H1 (cell line): ENCODE results near the gene RMND5B. TPM values are rescaled to one million over a fixed set of nuclear protein-coding genes. Genes with fewer than 3 reads are reported as not detected.

Experiments used
- CTCF ChIA-PET: fragments of 300-600 bp; sonication (Branson Sonifier 250); formaldehyde crosslinking; loops from one replicate; lab custom pipeline; 2021; ENCODE audit not compliant: partially characterized antibody; lab: Charles Lee
- POLR2A ChIA-PET: fragments of 300-600 bp; sonication (Branson Sonifier 250); formaldehyde crosslinking; loops from one replicate; lab custom pipeline; 2021; ENCODE audit warnings: inconsistent platforms; ENCODE audit not compliant: partially characterized antibody; lab: Charles Lee
- DNase-seq, 2 experiments: peaks; one replicate each; pipeline versions ENCODE4 v3.0.0 to v3.0.0-alpha.2; 2010 to 2022; ENCODE audit warnings: low spot score in 2 of 2, low read depth in 1 of 2, mixed read lengths in 1 of 2
- FAIRE-seq: peaks from 2 replicates; lab custom pipeline; 2011; peaks lifted over from hg19 to GRCh38; lab: Jason Lieb, UNC
- H2AFZ ChIP-seq: 2 replicates; pipeline ENCODE4 v1.8.1; 2012; ENCODE audit warnings: low read length, inconsistent platforms
- H2AK5ac ChIP-seq: 2 replicates; pipeline ENCODE4 v1.6.1; 2013; ENCODE audit warnings: low read depth, low read length
- H2BK120ac ChIP-seq: replicated peaks from 2 replicates; pipeline ENCODE3; 2013; ENCODE audit warnings: low read depth, low read length, inconsistent platforms
- H2BK12ac ChIP-seq: 2 replicates; pipeline ENCODE4 v1.6.1; 2013; ENCODE audit warnings: low read depth, low read length
- H2BK15ac ChIP-seq: 2 replicates; pipeline ENCODE4 v1.6.1; 2013; ENCODE audit warnings: low read length
- H2BK20ac ChIP-seq: 2 replicates; pipeline ENCODE4 v1.6.1; 2013; ENCODE audit warnings: low read length
- H2BK5ac ChIP-seq: 2 replicates; pipeline ENCODE4 v1.6.1; 2013; ENCODE audit warnings: low read depth, low read length
- H3K14ac ChIP-seq: 2 replicates; pipeline ENCODE4 v1.6.1; 2013; ENCODE audit warnings: inconsistent platforms; ENCODE audit not compliant: insufficient read length
- H3K18ac ChIP-seq: 2 replicates; pipeline ENCODE4 v1.6.1; 2013; ENCODE audit warnings: low read length; ENCODE audit errors: extremely low read depth
- H3K23ac ChIP-seq: 2 replicates; pipeline ENCODE4 v1.6.1; 2013; ENCODE audit warnings: inconsistent platforms; ENCODE audit not compliant: insufficient read length
- H3K23me2 ChIP-seq: 2 replicates; pipeline ENCODE4 v1.6.1; 2013; ENCODE audit warnings: low read depth, low read length
- H3K27ac ChIP-seq: 2 replicates; pipeline ENCODE4 v1.6.1; 2011; ENCODE audit warnings: low read depth, low read length, inconsistent platforms
- H3K27me3 ChIP-seq, 4 experiments: replicated peaks in 1 of 4; 1 replicate in 1 of 4; 2 replicates in 3 of 4; pipeline versions ENCODE4 v1.6.1 to v1.8.1; 2011 to 2013; ENCODE audit warnings: low read length in 3 of 4, mild to moderate bottlenecking in 3 of 4, inconsistent platforms in 2 of 4, mixed read lengths in 2 of 4, moderate library complexity in 1 of 4; ENCODE audit not compliant: control insufficient read depth in 3 of 4, insufficient read depth in 3 of 4; ENCODE audit errors: extremely low read depth in 1 of 4
- H3K36me3 ChIP-seq, 4 experiments: 2 replicates each; pipeline versions ENCODE4 v1.6.1 to v1.8.1; 2011 to 2013; ENCODE audit warnings: mild to moderate bottlenecking in 4 of 4, low read length in 3 of 4, moderate library complexity in 2 of 4, control low read depth in 1 of 4, inconsistent platforms in 1 of 4; ENCODE audit not compliant: insufficient read depth in 4 of 4, control insufficient read depth in 2 of 4
- H3K4ac ChIP-seq: replicated peaks from 2 replicates; pipeline ENCODE3; 2013; ENCODE audit warnings: low read length, low read depth, mixed read lengths, inconsistent platforms; ENCODE audit not compliant: insufficient read length
- H3K4me1 ChIP-seq, 4 experiments: replicated peaks in 1 of 4; 1 replicate in 1 of 4; 2 replicates in 3 of 4; pipeline versions ENCODE4 v1.6.1 to v1.8.1; 2011 to 2013; ENCODE audit warnings: low read length in 3 of 4, inconsistent platforms in 2 of 4, mixed read lengths in 1 of 4; ENCODE audit not compliant: insufficient read depth in 4 of 4, control insufficient read depth in 3 of 4
- H3K4me2 ChIP-seq, 2 experiments: 2 replicates each; pipeline versions ENCODE4 v1.6.1 to v1.8.1; 2011 to 2013; ENCODE audit warnings: low read depth in 2 of 2, low read length in 2 of 2, control low read depth in 1 of 2, inconsistent platforms in 1 of 2, mild to moderate bottlenecking in 1 of 2; ENCODE audit not compliant: insufficient read depth in 1 of 2
- H3K4me3 ChIP-seq, 4 experiments: fragments of 200-600, 300-600 bp in 1 of 4; sonication (generic), shearing (Covaris generic), sonication (Bioruptor Twin) in 1 of 4; 2 replicates each; pipeline versions ENCODE4 v1.5.1 to v1.8.1; 2011 to 2016; ENCODE audit warnings: low read length in 4 of 4, low read depth in 3 of 4, control low read depth in 2 of 4, inconsistent platforms in 2 of 4, mild to moderate bottlenecking in 2 of 4, mixed read lengths in 1 of 4, moderate library complexity in 1 of 4; ENCODE audit not compliant: insufficient read depth in 2 of 4; ENCODE audit errors: extremely low read depth in 1 of 4
- H3K56ac ChIP-seq: replicated peaks from 2 replicates; pipeline ENCODE3; 2013; ENCODE audit warnings: low read depth, mild to moderate bottlenecking, mixed read lengths, low read length, inconsistent platforms; ENCODE audit not compliant: insufficient read length
- H3K79me1 ChIP-seq: 2 replicates; pipeline ENCODE4 v1.6.1; 2013; ENCODE audit warnings: low read depth, low read length, control low read depth
- H3K79me2 ChIP-seq, 2 experiments: 2 replicates each; pipeline versions ENCODE4 v1.6.1 to v1.8.1; 2012 to 2013; ENCODE audit warnings: low read length in 2 of 2, mild to moderate bottlenecking in 2 of 2, inconsistent platforms in 1 of 2; ENCODE audit not compliant: insufficient read depth in 2 of 2, control insufficient read depth in 1 of 2
- H3K9ac ChIP-seq, 4 experiments: replicated peaks in 1 of 4; 1 replicate in 1 of 4; 2 replicates in 3 of 4; pipeline versions ENCODE4 v1.6.1 to v1.8.1; 2011 to 2013; ENCODE audit warnings: low read depth in 3 of 4, low read length in 3 of 4, control low read depth in 2 of 4, mild to moderate bottlenecking in 2 of 4, moderate library complexity in 2 of 4, inconsistent platforms in 1 of 4; ENCODE audit errors: extremely low read depth in 1 of 4
- H3K9me3 ChIP-seq, 2 experiments: 2 replicates each; pipeline versions ENCODE4 v1.6.1 to v1.8.1; 2012 to 2013; ENCODE audit warnings: mild to moderate bottlenecking in 2 of 2, moderate library complexity in 2 of 2, control low read depth in 1 of 2, inconsistent platforms in 1 of 2, low read depth in 1 of 2, low read length in 1 of 2, mixed read lengths in 1 of 2; ENCODE audit not compliant: insufficient read depth in 2 of 2
- H4K20me1 ChIP-seq, 2 experiments: replicated peaks in 1 of 2; 2 replicates each; pipeline versions ENCODE3 to v1.8.1; 2011 to 2013; ENCODE audit warnings: inconsistent platforms in 2 of 2, low read length in 2 of 2, mild to moderate bottlenecking in 1 of 2; ENCODE audit not compliant: insufficient read depth in 2 of 2, control insufficient read depth in 1 of 2
- H4K5ac ChIP-seq: 2 replicates; pipeline ENCODE4 v1.6.1; 2013; ENCODE audit warnings: low read length, low read depth, mixed read lengths, inconsistent platforms; ENCODE audit not compliant: insufficient read length
- H4K8ac ChIP-seq: 2 replicates; pipeline ENCODE4 v1.8.0; 2013; ENCODE audit warnings: mild to moderate bottlenecking, moderate library complexity, low read length, inconsistent platforms; ENCODE audit not compliant: insufficient read depth; ENCODE audit errors: extremely low read depth
- H4K91ac ChIP-seq: replicated peaks from 2 replicates; pipeline ENCODE3; 2013; ENCODE audit warnings: low read length, mixed read lengths, inconsistent platforms; ENCODE audit not compliant: insufficient read length
- CBX8 ChIP-seq: fragments of 300-800, 300-1000 bp; sonication (generic); IDR thresholded peaks from 2 replicates; pipeline ENCODE4 v1.7.1; 2016; ENCODE audit warnings: low read depth, low read length, borderline replicate concordance
- CHD1 ChIP-seq: IDR thresholded peaks from 2 replicates; pipeline ENCODE4 v1.6.1; 2012; ENCODE audit warnings: low read depth, low read length, improper control_type of control experiment
- EP300 ChIP-seq, 2 experiments: IDR thresholded peaks; 1 replicate in 1 of 2; 2 replicates in 1 of 2; pipeline ENCODE4 v1.6.1; 2011 to 2012; ENCODE audit warnings: low read depth in 2 of 2, low read length in 2 of 2, mild to moderate bottlenecking in 2 of 2, borderline replicate concordance in 1 of 2, inconsistent platforms in 1 of 2, moderate library complexity in 1 of 2
- FOSL1 ChIP-seq: IDR thresholded peaks from 2 replicates; pipeline ENCODE4 v1.6.1; 2011; ENCODE audit warnings: mild to moderate bottlenecking, low read depth, low read length, moderate library complexity; ENCODE audit not compliant: insufficient read depth
- NRF1 ChIP-seq: IDR thresholded peaks from 2 replicates; pipeline ENCODE4 v1.6.1; 2011; ENCODE audit warnings: mild to moderate bottlenecking, low read depth, low read length, improper control_type of control experiment
- SP4 ChIP-seq: IDR thresholded peaks from 2 replicates; pipeline ENCODE4 v1.6.1; 2012; ENCODE audit warnings: low read length, inconsistent platforms
- TAF7 ChIP-seq: optimal IDR thresholded peaks from 2 replicates; pipeline ENCODE3; 2011; ENCODE audit warnings: low read depth, mild to moderate bottlenecking, inconsistent platforms, low read length, moderate library complexity, borderline replicate concordance
- TCF12 ChIP-seq: IDR thresholded peaks from 2 replicates; pipeline ENCODE4 v1.6.1; 2011; ENCODE audit warnings: low read depth, mild to moderate bottlenecking, low read length
- WGBS, 2 experiments: shearing (Covaris generic) in 1 of 2; methylation state at CpG; one replicate each; pipeline versions ENCODE4 v1.1.6 to v1.1.7; 2013 to 2015; ENCODE audit warnings: low lambda C conversion rate in 2 of 2, mixed read lengths in 2 of 2, inconsistent platforms in 1 of 2, low coverage in 1 of 2, missing lambda C conversion rate in 1 of 2; ENCODE audit not compliant: insufficient replicate concordance in 2 of 2, insufficient coverage in 1 of 2, insufficient read length in 1 of 2; ENCODE audit errors: extremely low coverage in 1 of 2, missing lambda C conversion rate in 1 of 2; 5-methylcytosine and 5-hydroxymethylcytosine counted together
- polyA plus RNA-seq, 7 experiments: library from polyadenylated mRNA; depleted of rRNA in 3 of 7; stranded (reverse) in 5 of 7; unstranded in 2 of 7; fragments of >200 nt in 5 of 7; fragments of 200-250 nt in 2 of 7; gene quantifications; 1 replicate in 5 of 7; 2 replicates in 1 of 7; 4 replicates in 1 of 7; pipeline versions ENCODE4 v1.2.1 to v1.2.3, GENCODE V29; 2011 to 2013; ENCODE audit warnings: missing spikeins in 2 of 7, mixed read lengths in 2 of 7
- total RNA-seq: library from RNA; stranded (reverse); fragmentation: NEBNext Ultra II Directional; extraction: Animal tissue kit (Norgen Biotek cat#: 25700); gene quantifications from 2 replicates; pipeline ENCODE4 v1.2.1, GENCODE V29; 2021
- TF ChIP-seq, protein P1 (sequence below), 3 experiments: IDR thresholded peaks; 1 replicate in 2 of 3; 2 replicates in 1 of 3; pipeline versions ENCODE4 v1.5.1 to v1.6.1; 2011; ENCODE audit warnings: low read length in 3 of 3, mild to moderate bottlenecking in 3 of 3, inconsistent platforms in 2 of 3, low read depth in 1 of 3, moderate library complexity in 1 of 3; ENCODE audit not compliant: insufficient read depth in 1 of 3; ENCODE audit errors: control extremely low read depth in 1 of 3

RMND5B gene
- total and polyA plus RNA-seq, 2 of the 8 experiments (the other 6 are each of a cell fraction or from before 2014, with no cell fraction given), result 75.9 to 90.2 TPM

DNA sequence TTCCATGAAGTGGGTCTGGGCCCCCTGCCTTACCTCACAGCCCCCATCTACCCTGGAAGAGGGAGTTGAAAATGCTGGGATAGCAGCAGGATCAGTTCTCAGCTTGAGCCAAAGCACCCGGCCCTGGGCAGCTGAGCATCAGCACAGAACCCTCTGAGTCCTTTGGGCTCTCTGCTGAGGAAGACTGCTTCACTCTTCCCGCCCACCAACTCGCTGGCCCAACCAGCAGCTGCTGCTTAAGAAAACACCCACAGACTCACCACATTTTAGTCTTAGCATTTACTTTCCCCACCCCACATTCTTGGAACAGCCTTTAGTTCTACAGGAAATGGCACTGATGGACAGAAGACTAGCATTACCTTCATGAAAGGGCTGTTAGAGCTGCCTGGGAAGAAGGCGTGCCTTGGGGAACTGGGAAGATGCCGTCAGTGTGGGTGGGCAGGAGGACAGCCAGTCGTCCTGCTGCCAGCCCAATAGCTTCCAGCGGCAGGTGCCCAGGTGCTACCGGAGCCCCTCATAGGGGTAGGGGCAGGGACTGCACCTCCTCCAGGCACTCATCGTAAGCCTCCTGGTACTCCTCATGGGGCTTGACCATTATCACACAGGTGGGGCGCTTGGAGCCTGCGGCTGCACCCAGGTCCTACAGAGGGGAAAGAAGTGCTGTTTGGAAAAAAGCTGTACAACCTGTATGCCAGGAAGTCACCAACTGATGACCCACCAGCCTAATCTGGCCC, 18.6 kb downstream of the RMND5B start:
- peaks cover 44 to 61% (median 49%) of the 10 kb centered on the region in 4 experiments for H3K36me3 ChIP-seq
- H2AFZ ChIP-seq, result no peak overlapping the region
- FAIRE-seq, result no peak
- H3K27ac ChIP-seq, result no peak overlapping the region
- no peak overlapping the region for H4K5ac ChIP-seq
- H4K91ac ChIP-seq, result no peak overlapping the region
- H2BK20ac ChIP-seq, result no peak overlapping the region
- ChIA-PET CTCF (interaction anchor here (0.6 to 24.6 kb wide), 14 partner anchors 8 to 71 kb away, joined by 3 to 515 read pairs (median 6); no protein-coding TSS in a partner anchor), POLR2A (interaction anchor here (0.8 to 40.7 kb wide), 20 partner anchors 7 to 74 kb away, joined by 3 to 1250 read pairs (median 6); partner anchors contain the start of genes HNRNPAB, N4BP3 and RMND5B)
- H3K23me2 ChIP-seq, result peaks cover 6% of the 10 kb centered on the region; the same call in 1 of the 2 replicates
- no peaks in the 10 kb centered on the region for H3K27me3 ChIP-seq
- H3K9me3 ChIP-seq, result no peaks in the 10 kb centered on the region
- H3K4me1 ChIP-seq, result peaks cover 0 to 4% (median 2%) of the 10 kb centered on the region in 4 experiments; a peak in 5 of 7 replicates
- no peak overlapping the region for H2BK15ac ChIP-seq
- no peak overlapping the region for H3K4me2 ChIP-seq
- H3K14ac ChIP-seq, result no peak overlapping the region
- peaks cover 6% of the 10 kb centered on the region for H3K79me1 ChIP-seq
- no peak overlapping the region for H2AK5ac ChIP-seq
- no peak overlapping the region for H2BK12ac ChIP-seq
- H3K18ac ChIP-seq, result no peak overlapping the region
- no peak overlapping the region for H3K9ac ChIP-seq
- no peak overlapping the region for H3K23ac ChIP-seq
- no peak overlapping the region for H3K4ac ChIP-seq
- 90% methylated on average over 11 of the region's 11 CpGs; no CpG with 5 or more reads in 1 of the 2 experiments for WGBS, 2 experiments
- no peak overlapping the region for H2BK120ac ChIP-seq
- H4K20me1 ChIP-seq, result peaks cover 18% of the 10 kb centered on the region in 2 experiments
- peaks cover 0 to 12% of the 10 kb centered on the region in 2 experiments; a peak in 2 of 4 replicates for H3K79me2 ChIP-seq
- H2BK5ac ChIP-seq, result no peak overlapping the region
- H3K56ac ChIP-seq, result no peak overlapping the region
- H4K8ac ChIP-seq, result no peak overlapping the region
- H3K4me3 ChIP-seq, result no peak overlapping the region
- no peak for DNase-seq
- no peak for TF ChIP-seq EP300 (IDR thresholded peaks at IDR 0.05; ENCODE audit: borderline replicate concordance in 1 of 2, low read depth in 2 of 2, low read length in 2 of 2)
- TF ChIP-seq NRF1, result no peak
- TF ChIP-seq CHD1, result no peak
- TF ChIP-seq TAF7, result no peak
- no peak for TF ChIP-seq FOSL1
- no peak for TF ChIP-seq TCF12
- TF ChIP-seq SP4, result no peak
- no peak for TF ChIP-seq CBX8
- TF ChIP-seq, protein P1, sequence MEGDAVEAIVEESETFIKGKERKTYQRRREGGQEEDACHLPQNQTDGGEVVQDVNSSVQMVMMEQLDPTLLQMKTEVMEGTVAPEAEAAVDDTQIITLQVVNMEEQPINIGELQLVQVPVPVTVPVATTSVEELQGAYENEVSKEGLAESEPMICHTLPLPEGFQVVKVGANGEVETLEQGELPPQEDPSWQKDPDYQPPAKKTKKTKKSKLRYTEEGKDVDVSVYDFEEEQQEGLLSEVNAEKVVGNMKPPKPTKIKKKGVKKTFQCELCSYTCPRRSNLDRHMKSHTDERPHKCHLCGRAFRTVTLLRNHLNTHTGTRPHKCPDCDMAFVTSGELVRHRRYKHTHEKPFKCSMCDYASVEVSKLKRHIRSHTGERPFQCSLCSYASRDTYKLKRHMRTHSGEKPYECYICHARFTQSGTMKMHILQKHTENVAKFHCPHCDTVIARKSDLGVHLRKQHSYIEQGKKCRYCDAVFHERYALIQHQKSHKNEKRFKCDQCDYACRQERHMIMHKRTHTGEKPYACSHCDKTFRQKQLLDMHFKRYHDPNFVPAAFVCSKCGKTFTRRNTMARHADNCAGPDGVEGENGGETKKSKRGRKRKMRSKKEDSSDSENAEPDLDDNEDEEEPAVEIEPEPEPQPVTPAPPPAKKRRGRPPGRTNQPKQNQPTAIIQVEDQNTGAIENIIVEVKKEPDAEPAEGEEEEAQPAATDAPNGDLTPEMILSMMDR (IDR thresholded peaks at IDR 0.05; ENCODE audit: control extremely low read depth in 1 of 3, insufficient read depth in 1 of 3, low read depth in 1 of 3, low read length in 3 of 3), result peak in 1 of 3 experiments; percentile 36; a peak in 1 of 4 replicates
